ENCODE results near the gene MRPL20. TPM values are rescaled to one million over a fixed set of nuclear protein-coding genes. Genes with fewer than 3 reads are reported as not detected.

The MRPL20 gene
- total and polyA plus RNA-seq, 4 donors: 60.1 to 181 (median 122) TPM

DNA sequence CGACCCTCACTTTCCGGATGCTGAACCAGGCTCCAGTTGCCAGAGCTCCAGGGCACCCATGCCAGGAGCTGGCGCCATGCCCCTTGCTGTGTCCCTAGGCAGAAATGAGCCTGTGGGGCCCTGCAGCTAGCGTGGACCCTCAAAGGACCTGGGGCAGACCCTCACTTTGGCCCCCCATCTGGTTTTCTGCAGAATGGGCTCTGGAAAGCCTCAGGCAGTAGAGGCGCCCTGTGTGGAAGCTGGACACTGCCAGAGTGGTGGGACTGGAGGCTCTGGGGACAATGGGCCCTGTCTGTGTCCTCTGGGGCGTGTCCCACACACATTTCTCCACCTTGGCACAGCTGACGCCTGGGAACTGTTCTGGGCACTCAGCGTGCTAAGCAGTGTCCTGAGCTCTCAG is 25.8 kb downstream of the MRPL20 start:
- no peak for DNase-seq
- Histone ChIP-seq H3K9me3 (ENCODE audit: control insufficient read depth in 4 of 4, insufficient read depth in 3 of 4, low read length in 3 of 4) (no peaks in the 10 kb centered on the region), H3K36me3 (ENCODE audit: control insufficient read depth in 4 of 4, insufficient read depth in 4 of 4, low read length in 4 of 4) (peaks cover under 1 to 20% (median 8%) of the 10 kb centered on the region in 4 donors), H3K27ac (ENCODE audit: low read depth in 1 of 2, low read length in 1 of 2) (no peak overlapping the region), H3K4me1 (ENCODE audit: control insufficient read depth in 5 of 5, insufficient read depth in 5 of 5, low read length in 5 of 5) (peaks cover 0 to 1% (median 0%) of the 10 kb centered on the region in 5 donors), H3K9ac (ENCODE audit: insufficient read depth in 1 of 2, low read length in 2 of 2) (no peak overlapping the region), H3K27me3 (ENCODE audit: control insufficient read depth in 3 of 3, insufficient read depth in 3 of 3, low read length in 2 of 3) (no peaks in the 10 kb centered on the region), H3K4me3 (no peak overlapping the region)
- 84% methylated on average over 8 of the region's 8 CpGs for WGBS, 2 donors
- ATAC-seq (ENCODE audit: insufficient read depth, low FRiP score): no peak
- TF ChIP-seq, protein P1, sequence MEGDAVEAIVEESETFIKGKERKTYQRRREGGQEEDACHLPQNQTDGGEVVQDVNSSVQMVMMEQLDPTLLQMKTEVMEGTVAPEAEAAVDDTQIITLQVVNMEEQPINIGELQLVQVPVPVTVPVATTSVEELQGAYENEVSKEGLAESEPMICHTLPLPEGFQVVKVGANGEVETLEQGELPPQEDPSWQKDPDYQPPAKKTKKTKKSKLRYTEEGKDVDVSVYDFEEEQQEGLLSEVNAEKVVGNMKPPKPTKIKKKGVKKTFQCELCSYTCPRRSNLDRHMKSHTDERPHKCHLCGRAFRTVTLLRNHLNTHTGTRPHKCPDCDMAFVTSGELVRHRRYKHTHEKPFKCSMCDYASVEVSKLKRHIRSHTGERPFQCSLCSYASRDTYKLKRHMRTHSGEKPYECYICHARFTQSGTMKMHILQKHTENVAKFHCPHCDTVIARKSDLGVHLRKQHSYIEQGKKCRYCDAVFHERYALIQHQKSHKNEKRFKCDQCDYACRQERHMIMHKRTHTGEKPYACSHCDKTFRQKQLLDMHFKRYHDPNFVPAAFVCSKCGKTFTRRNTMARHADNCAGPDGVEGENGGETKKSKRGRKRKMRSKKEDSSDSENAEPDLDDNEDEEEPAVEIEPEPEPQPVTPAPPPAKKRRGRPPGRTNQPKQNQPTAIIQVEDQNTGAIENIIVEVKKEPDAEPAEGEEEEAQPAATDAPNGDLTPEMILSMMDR (IDR thresholded peaks at IDR 0.05; ENCODE audit: control extremely low read depth, extremely low read depth): no peak

DNA sequence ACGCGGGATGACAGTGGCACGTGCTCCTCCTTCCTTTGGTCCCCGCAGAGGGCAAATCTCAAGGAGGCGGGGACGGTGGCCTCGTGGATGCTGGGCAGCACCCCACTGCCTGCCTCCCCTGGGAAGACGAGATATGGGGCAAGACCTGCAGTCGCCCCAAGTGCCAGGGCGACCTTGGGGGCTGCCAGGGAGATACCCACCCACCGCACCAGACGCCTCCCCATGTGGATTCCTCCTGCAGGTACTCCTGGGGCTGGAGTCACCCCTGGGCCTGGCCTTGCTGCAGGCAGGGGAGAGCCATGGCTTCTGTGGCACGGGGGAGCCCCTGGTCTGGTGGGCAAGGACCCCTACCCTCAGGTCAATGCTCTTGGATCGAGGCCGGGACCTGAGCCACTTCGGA is 26.2 kb downstream of the MRPL20 start:
- TF ChIP-seq, protein P1 (IDR thresholded peaks at IDR 0.05; ENCODE audit: control extremely low read depth, extremely low read depth): no peak
- no peak for ATAC-seq (ENCODE audit: insufficient read depth, low FRiP score)
- Histone ChIP-seq H3K4me3 (no peak overlapping the region), H3K9ac (ENCODE audit: insufficient read depth in 1 of 2, low read length in 2 of 2) (no peak overlapping the region), H3K27me3 (ENCODE audit: control insufficient read depth in 3 of 3, insufficient read depth in 3 of 3, low read length in 2 of 3) (no peaks in the 10 kb centered on the region), H3K9me3 (ENCODE audit: control insufficient read depth in 4 of 4, insufficient read depth in 3 of 4, low read length in 3 of 4) (no peaks in the 10 kb centered on the region), H3K4me1 (ENCODE audit: control insufficient read depth in 5 of 5, insufficient read depth in 5 of 5, low read length in 5 of 5) (peaks cover 0 to 4% (median 0%) of the 10 kb centered on the region in 5 donors), H3K36me3 (ENCODE audit: control insufficient read depth in 4 of 4, insufficient read depth in 4 of 4, low read length in 4 of 4) (peaks cover 0 to 16% (median 5%) of the 10 kb centered on the region in 4 donors), H3K27ac (ENCODE audit: low read depth in 1 of 2, low read length in 1 of 2) (no peak overlapping the region)
- DNase-seq: no peak
- 96 to 98% methylated on average over 12 to 16 of the region's 16 CpGs for WGBS, 2 donors

DNA sequence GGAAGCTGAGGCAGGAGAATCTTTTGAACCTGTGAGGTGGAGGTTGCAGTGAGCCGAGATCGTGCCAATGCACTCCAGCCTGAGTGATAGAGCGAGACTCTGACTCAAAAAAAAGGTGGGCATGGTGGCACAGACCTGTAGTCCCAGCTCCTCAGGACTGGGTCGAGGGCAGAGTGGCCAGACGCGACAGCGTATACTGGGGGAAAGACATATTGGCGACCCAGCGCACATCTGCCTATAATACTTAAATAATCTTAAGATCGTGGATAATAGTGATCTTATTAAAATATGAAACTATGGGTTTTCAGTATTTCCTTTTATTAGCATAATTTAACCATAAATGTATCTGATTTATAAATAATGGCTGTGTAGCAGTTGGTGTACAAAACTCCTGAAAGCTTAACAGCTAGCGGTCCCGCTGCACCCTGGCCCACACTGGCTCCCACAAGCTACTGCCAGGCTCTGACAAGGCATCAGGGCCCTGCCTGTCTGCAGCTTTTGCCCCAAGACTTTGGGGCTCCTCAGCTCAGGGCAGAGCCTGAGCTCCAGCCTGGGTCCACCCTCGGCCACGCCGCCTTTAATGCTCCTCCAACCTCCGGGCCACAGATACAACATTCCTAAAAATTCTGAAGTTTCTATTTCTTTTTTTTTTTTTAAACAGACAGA is 29.4 kb downstream of the MRPL20 start:
- Histone ChIP-seq H3K9ac (ENCODE audit: insufficient read depth in 1 of 2, low read length in 2 of 2) (no peak overlapping the region), H3K4me3 (no peak overlapping the region), H3K4me1 (ENCODE audit: control insufficient read depth in 5 of 5, insufficient read depth in 5 of 5, low read length in 5 of 5) (peaks cover 0 to 11% (median 7%) of the 10 kb centered on the region in 5 donors), H3K36me3 (ENCODE audit: control insufficient read depth in 4 of 4, insufficient read depth in 4 of 4, low read length in 4 of 4) (peaks cover 0 to 16% (median 2%) of the 10 kb centered on the region in 4 donors), H3K27me3 (ENCODE audit: control insufficient read depth in 3 of 3, insufficient read depth in 3 of 3, low read length in 2 of 3) (no peaks in the 10 kb centered on the region), H3K27ac (ENCODE audit: low read depth in 1 of 2, low read length in 1 of 2) (no peak overlapping the region), H3K9me3 (ENCODE audit: control insufficient read depth in 4 of 4, insufficient read depth in 3 of 4, low read length in 3 of 4) (no peaks in the 10 kb centered on the region)
- WGBS, 2 donors: 97% methylated on average over 16 of the region's 16 CpGs
- TF ChIP-seq, protein P1 (IDR thresholded peaks at IDR 0.05; ENCODE audit: control extremely low read depth, extremely low read depth): no peak
- no peak for DNase-seq
- no peak for ATAC-seq (ENCODE audit: insufficient read depth, low FRiP score)

Measured in lung (tissue), 12 donors.